ENCODE data around the gene ARFGAP1.

Gene ARFGAP1

GRCh38 chr20:63287697-63288580 lies 15.3 kb downstream of the ARFGAP1 start:
- H3K27ac ChIP-seq (ENCODE audit: low read length) = no peak overlapping the region
- H3K4me1 ChIP-seq (ENCODE audit: control insufficient read depth, insufficient read depth, low read length) = peaks cover 6% of the 10 kb centered on the region
- no peaks in the 10 kb centered on the region for H3K27me3 ChIP-seq (ENCODE audit: control insufficient read depth in 1 of 2, insufficient read depth in 2 of 2, low read length in 2 of 2)
- no peaks in the 10 kb centered on the region for H3K9me3 ChIP-seq (ENCODE audit: control insufficient read depth in 2 of 2, low read length in 2 of 2)
- no peak overlapping the region for H3K4me3 ChIP-seq (ENCODE audit: low read length in 2 of 2)
- no peak overlapping the region for H3K9ac ChIP-seq (ENCODE audit: low read length in 2 of 2)
- peaks cover 13 to 19% of the 10 kb centered on the region in 2 donors for H3K36me3 ChIP-seq (ENCODE audit: control insufficient read depth in 2 of 2, insufficient read depth in 2 of 2, low read length in 2 of 2)

- H3K36me3 ChIP-seq (ENCODE audit: control insufficient read depth in 2 of 2, insufficient read depth in 2 of 2, low read length in 2 of 2) = peaks cover 7 to 12% of the 10 kb centered on the region in 2 donors
- peaks cover 6% of the 10 kb centered on the region for H3K4me1 ChIP-seq (ENCODE audit: control insufficient read depth, insufficient read depth, low read length)
- no peak overlapping the region for H3K27ac ChIP-seq (ENCODE audit: low read length)
Measured at GRCh38 chr20:63288581-63289251, 16.1 kb downstream of the ARFGAP1 start.

GRCh38 chr20:63289311-63290135 lies 16.9 kb downstream of the ARFGAP1 start:
- Histone ChIP-seq H3K9ac (ENCODE audit: low read length in 2 of 2) (no peak overlapping the region), H3K4me3 (ENCODE audit: low read length in 2 of 2) (no peak overlapping the region), H3K27ac (ENCODE audit: low read length) (no peak overlapping the region), H3K36me3 (ENCODE audit: control insufficient read depth in 2 of 2, insufficient read depth in 2 of 2, low read length in 2 of 2) (peaks cover 7 to 10% of the 10 kb centered on the region in 2 donors), H3K4me1 (ENCODE audit: control insufficient read depth, insufficient read depth, low read length) (peaks cover 6% of the 10 kb centered on the region), H3K27me3 (ENCODE audit: control insufficient read depth in 1 of 2, insufficient read depth in 2 of 2, low read length in 2 of 2) (peaks cover 0 to 2% of the 10 kb centered on the region in 2 donors), H3K9me3 (ENCODE audit: control insufficient read depth in 2 of 2, low read length in 2 of 2) (no peaks in the 10 kb centered on the region)

More at GRCh38 chr20:63288581-63289251, 16.1 kb downstream of the ARFGAP1 start:
- no peaks in the 10 kb centered on the region for H3K27me3 ChIP-seq (ENCODE audit: control insufficient read depth in 1 of 2, insufficient read depth in 2 of 2, low read length in 2 of 2)
- no peak overlapping the region for H3K4me3 ChIP-seq (ENCODE audit: low read length in 2 of 2)
- no peaks in the 10 kb centered on the region for H3K9me3 ChIP-seq (ENCODE audit: control insufficient read depth in 2 of 2, low read length in 2 of 2)
- no peak overlapping the region for H3K9ac ChIP-seq (ENCODE audit: low read length in 2 of 2)

GRCh38 chr20:63290136-63290676 lies 17.6 kb downstream of the ARFGAP1 start:
- Histone ChIP-seq H3K9ac (ENCODE audit: low read length in 2 of 2) (no peak overlapping the region), H3K27me3 (ENCODE audit: control insufficient read depth in 1 of 2, insufficient read depth in 2 of 2, low read length in 2 of 2) (peaks cover 5 to 7% of the 10 kb centered on the region in 2 donors), H3K27ac (ENCODE audit: low read length) (no peak overlapping the region), H3K9me3 (ENCODE audit: control insufficient read depth in 2 of 2, low read length in 2 of 2) (no peaks in the 10 kb centered on the region), H3K4me1 (ENCODE audit: control insufficient read depth, insufficient read depth, low read length) (peaks cover 6% of the 10 kb centered on the region), H3K4me3 (ENCODE audit: low read length in 2 of 2) (no peak overlapping the region), H3K36me3 (ENCODE audit: control insufficient read depth in 2 of 2, insufficient read depth in 2 of 2, low read length in 2 of 2) (peaks cover 7 to 10% of the 10 kb centered on the region in 2 donors)

GRCh38 chr20:63290677-63291472 lies 18.3 kb downstream of the ARFGAP1 start:
- Histone ChIP-seq H3K4me3 (ENCODE audit: low read length in 2 of 2) (no peak overlapping the region), H3K4me1 (ENCODE audit: control insufficient read depth, insufficient read depth, low read length) (peaks cover 6% of the 10 kb centered on the region), H3K36me3 (ENCODE audit: control insufficient read depth in 2 of 2, insufficient read depth in 2 of 2, low read length in 2 of 2) (peaks cover 5 to 7% of the 10 kb centered on the region in 2 donors), H3K9ac (ENCODE audit: low read length in 2 of 2) (no peak overlapping the region), H3K27ac (ENCODE audit: low read length) (no peak overlapping the region), H3K27me3 (ENCODE audit: control insufficient read depth in 1 of 2, insufficient read depth in 2 of 2, low read length in 2 of 2) (peaks cover 10% of the 10 kb centered on the region in 2 donors), H3K9me3 (ENCODE audit: control insufficient read depth in 2 of 2, low read length in 2 of 2) (no peaks in the 10 kb centered on the region)

GRCh38 chr20:63291811-63292210 lies 19.2 kb downstream of the ARFGAP1 start:
- Histone ChIP-seq H3K36me3 (ENCODE audit: control insufficient read depth in 2 of 2, insufficient read depth in 2 of 2, low read length in 2 of 2) (peaks cover 3 to 7% of the 10 kb centered on the region in 2 donors), H3K4me1 (ENCODE audit: control insufficient read depth, insufficient read depth, low read length) (peaks cover 6% of the 10 kb centered on the region), H3K27me3 (ENCODE audit: control insufficient read depth in 1 of 2, insufficient read depth in 2 of 2, low read length in 2 of 2) (peaks cover 13 to 16% of the 10 kb centered on the region in 2 donors), H3K4me3 (ENCODE audit: low read length in 2 of 2) (no peak overlapping the region), H3K27ac (ENCODE audit: low read length) (no peak overlapping the region), H3K9ac (ENCODE audit: low read length in 2 of 2) (no peak overlapping the region), H3K9me3 (ENCODE audit: control insufficient read depth in 2 of 2, low read length in 2 of 2) (no peaks in the 10 kb centered on the region)

GRCh38 chr20:63292292-63292701 lies 19.7 kb downstream of the ARFGAP1 start:
- Histone ChIP-seq H3K27ac (ENCODE audit: low read length) (no peak overlapping the region), H3K36me3 (ENCODE audit: control insufficient read depth in 2 of 2, insufficient read depth in 2 of 2, low read length in 2 of 2) (peaks cover 3 to 7% of the 10 kb centered on the region in 2 donors), H3K27me3 (ENCODE audit: control insufficient read depth in 1 of 2, insufficient read depth in 2 of 2, low read length in 2 of 2) (peaks cover 15 to 16% of the 10 kb centered on the region in 2 donors), H3K4me1 (ENCODE audit: control insufficient read depth, insufficient read depth, low read length) (peaks cover 6% of the 10 kb centered on the region), H3K9me3 (ENCODE audit: control insufficient read depth in 2 of 2, low read length in 2 of 2) (no peaks in the 10 kb centered on the region), H3K9ac (ENCODE audit: low read length in 2 of 2) (no peak overlapping the region), H3K4me3 (ENCODE audit: low read length in 2 of 2) (no peak overlapping the region)

GRCh38 chr20:63292904-63293303 lies 20.3 kb downstream of the ARFGAP1 start, which contains the start of gene COL20A1:
COL20A1 (plus strand) TSS chr20:63293186; CDS start chr20:63295108, 1,922 bp downstream.
- no peak within 1 kb of the TSS for H3K27ac ChIP-seq (ENCODE audit: low read length)
- H3K4me1 ChIP-seq (ENCODE audit: control insufficient read depth, insufficient read depth, low read length) = peaks cover 6% of the 10 kb centered on the region
- no peaks in the 10 kb centered on the region for H3K9me3 ChIP-seq (ENCODE audit: control insufficient read depth in 2 of 2, low read length in 2 of 2)
- H3K36me3 ChIP-seq (ENCODE audit: control insufficient read depth in 2 of 2, insufficient read depth in 2 of 2, low read length in 2 of 2) = peaks cover 2 to 7% of the 10 kb centered on the region in 2 donors
- no peak within 1 kb of the TSS for H3K9ac ChIP-seq (ENCODE audit: low read length in 2 of 2)
- H3K4me3 ChIP-seq (ENCODE audit: low read length in 2 of 2) = no peak within 1 kb of the TSS
- peaks cover 21% of the 10 kb centered on the region in 2 donors for H3K27me3 ChIP-seq (ENCODE audit: control insufficient read depth in 1 of 2, insufficient read depth in 2 of 2, low read length in 2 of 2)

GRCh38 chr20:63293456-63293855 lies 20.8 kb downstream of the ARFGAP1 start:
- Histone ChIP-seq H3K9ac (ENCODE audit: low read length in 2 of 2) (no peak overlapping the region), H3K4me3 (ENCODE audit: low read length in 2 of 2) (no peak overlapping the region), H3K27ac (ENCODE audit: low read length) (no peak overlapping the region), H3K9me3 (ENCODE audit: control insufficient read depth in 2 of 2, low read length in 2 of 2) (no peaks in the 10 kb centered on the region), H3K27me3 (ENCODE audit: control insufficient read depth in 1 of 2, insufficient read depth in 2 of 2, low read length in 2 of 2) (peaks cover 22 to 25% of the 10 kb centered on the region in 2 donors), H3K4me1 (ENCODE audit: control insufficient read depth, insufficient read depth, low read length) (peaks cover 6% of the 10 kb centered on the region), H3K36me3 (ENCODE audit: control insufficient read depth in 2 of 2, insufficient read depth in 2 of 2, low read length in 2 of 2) (peaks cover under 1 to 2% of the 10 kb centered on the region in 2 donors)
